H9 (cell line): ENCODE measurements around the gene NFASC. TPM values are rescaled to one million over a fixed set of nuclear protein-coding genes. Genes with fewer than 3 reads are reported as not detected.

Source experiments
- DNase-seq: peaks from one replicate; pipeline ENCODE4 v3.0.0-alpha.2; 2017
- H2AFZ ChIP-seq: one replicate; pipeline ENCODE4 v1.6.1; 2013; ENCODE audit warnings: mild to moderate bottlenecking, low read length, control low read depth, moderate library complexity
- H2AK5ac ChIP-seq: 2 replicates; pipeline ENCODE4 v1.6.1; 2013; ENCODE audit warnings: low read length, control low read depth, mixed read lengths; ENCODE audit not compliant: insufficient read length
- H2BK120ac ChIP-seq: one replicate; pipeline ENCODE4 v1.6.1; 2013; ENCODE audit warnings: low read depth, mild to moderate bottlenecking, low read length, control low read depth, inconsistent platforms; ENCODE audit not compliant: poor library complexity, severe bottlenecking
- H2BK12ac ChIP-seq: 2 replicates; pipeline ENCODE4 v1.6.1; 2013; ENCODE audit warnings: low read length, control low read depth, mixed read lengths, low read depth; ENCODE audit not compliant: insufficient read length
- H2BK15ac ChIP-seq: 2 replicates; pipeline ENCODE4 v1.6.1; 2013; ENCODE audit warnings: low read depth, low read length, control low read depth
- H2BK20ac ChIP-seq: one replicate; pipeline ENCODE4 v1.6.1; 2013; ENCODE audit warnings: low read depth, mild to moderate bottlenecking, low read length, control low read depth, inconsistent platforms; ENCODE audit not compliant: poor library complexity, severe bottlenecking
- H2BK5ac ChIP-seq: 2 replicates; pipeline ENCODE4 v1.6.1; 2013; ENCODE audit warnings: low read length, control low read depth, mixed read lengths; ENCODE audit not compliant: insufficient read length
- H3K14ac ChIP-seq: 2 replicates; pipeline ENCODE4 v1.6.1; 2013; ENCODE audit warnings: low read length, control low read depth; ENCODE audit not compliant: insufficient read depth
- H3K18ac ChIP-seq: 2 replicates; pipeline ENCODE4 v1.6.1; 2013; ENCODE audit warnings: low read depth, mild to moderate bottlenecking, mixed read lengths, low read length, control low read depth; ENCODE audit not compliant: insufficient read length
- H3K23ac ChIP-seq: 2 replicates; pipeline ENCODE4 v1.6.1; 2013; ENCODE audit warnings: low read length, control low read depth, mixed read lengths, low read depth; ENCODE audit not compliant: insufficient read length
- H3K23me2 ChIP-seq: 2 replicates; pipeline ENCODE4 v1.6.1; 2013; ENCODE audit warnings: low read depth, mild to moderate bottlenecking, mixed read lengths, low read length, control low read depth; ENCODE audit not compliant: insufficient read length, poor library complexity, severe bottlenecking
- H3K27ac ChIP-seq: 2 replicates; pipeline ENCODE4 v1.5.1; 2013; ENCODE audit warnings: low read length, control low read depth, mixed read lengths, low read depth; ENCODE audit not compliant: insufficient read length
- H3K27me3 ChIP-seq: 2 replicates; pipeline ENCODE4 v1.6.1; 2013; ENCODE audit warnings: low read length, control low read depth, inconsistent platforms; ENCODE audit not compliant: insufficient read depth
- H3K4ac ChIP-seq: 2 replicates; pipeline ENCODE4 v1.6.1; 2013; ENCODE audit warnings: low read depth, mild to moderate bottlenecking, control low read depth, inconsistent platforms, low read length, moderate library complexity
- H3K4me1 ChIP-seq: 2 replicates; pipeline ENCODE4 v1.6.1; 2013; ENCODE audit warnings: low read length, control low read depth, inconsistent platforms; ENCODE audit not compliant: insufficient read depth
- H3K4me2 ChIP-seq: 2 replicates; pipeline ENCODE4 v1.6.1; 2013; ENCODE audit warnings: low read length, control low read depth, mixed read lengths; ENCODE audit not compliant: insufficient read length, insufficient read depth
- H3K56ac ChIP-seq: 2 replicates; pipeline ENCODE4 v1.6.1; 2013; ENCODE audit warnings: low read depth, mild to moderate bottlenecking, mixed read lengths, low read length, control low read depth; ENCODE audit not compliant: insufficient read length
- H3K79me1 ChIP-seq: 2 replicates; pipeline ENCODE4 v1.6.1; 2013; ENCODE audit warnings: low read depth, mild to moderate bottlenecking, moderate library complexity, low read length, control low read depth, inconsistent platforms; ENCODE audit not compliant: insufficient read depth, poor library complexity, severe bottlenecking
- H3K79me2 ChIP-seq: 2 replicates; pipeline ENCODE4 v1.6.1; 2013; ENCODE audit warnings: low read length, control low read depth, inconsistent platforms; ENCODE audit not compliant: insufficient read depth
- H3K9ac ChIP-seq: 2 replicates; pipeline ENCODE4 v1.6.1; 2013; ENCODE audit warnings: low read length, control low read depth, mixed read lengths; ENCODE audit not compliant: insufficient read length; ENCODE audit errors: extremely low read depth
- H3K9me3 ChIP-seq: one replicate; pipeline ENCODE4 v1.6.1; 2013; ENCODE audit warnings: low read depth, low read length, inconsistent platforms; ENCODE audit not compliant: control insufficient read depth
- H3T11ph ChIP-seq: one replicate; pipeline ENCODE4 v1.6.1; 2013; ENCODE audit warnings: mild to moderate bottlenecking, low read length, control low read depth, inconsistent platforms
- H4K20me1 ChIP-seq: one replicate; pipeline ENCODE4 v1.6.1; 2013; ENCODE audit not compliant: control insufficient read depth, insufficient read length, insufficient read depth
- H4K5ac ChIP-seq: 2 replicates; pipeline ENCODE4 v1.6.1; 2013; ENCODE audit warnings: low read depth, mild to moderate bottlenecking, mixed read lengths, low read length, control low read depth; ENCODE audit not compliant: insufficient read length
- H4K8ac ChIP-seq: replicated peaks from 2 replicates; pipeline ENCODE4 v1.6.1; 2013; ENCODE audit warnings: low read length, control low read depth, mixed read lengths, low read depth; ENCODE audit not compliant: insufficient read length
- H4K91ac ChIP-seq: 2 replicates; pipeline ENCODE4 v1.6.1; 2013; ENCODE audit warnings: low read depth, mild to moderate bottlenecking, moderate library complexity, mixed read lengths, low read length, control low read depth; ENCODE audit not compliant: insufficient read length
- H3K27ac Mint-ChIP-seq, 3 experiments: 2 replicates in 2 of 3; 3 replicates in 1 of 3; pipeline ENCODE4 v1.8.0; 2020 to 2021; ENCODE audit warnings: mixed read lengths in 3 of 3, mild to moderate bottlenecking in 1 of 3, moderate library complexity in 1 of 3
- H3K27me3 Mint-ChIP-seq: 2 replicates; pipeline ENCODE4 v1.8.0; 2021; ENCODE audit warnings: low read depth, mild to moderate bottlenecking, moderate library complexity, mixed read lengths
- H3K36me3 Mint-ChIP-seq, 3 experiments: 2 replicates in 2 of 3; 3 replicates in 1 of 3; pipeline ENCODE4 v1.8.0; 2020 to 2021; ENCODE audit warnings: low read depth in 3 of 3, mixed read lengths in 3 of 3; ENCODE audit not compliant: insufficient read depth in 1 of 3
- H3K4me1 Mint-ChIP-seq, 2 experiments: 2 replicates each; pipeline ENCODE4 v1.8.0; 2020; ENCODE audit warnings: mixed read lengths in 2 of 2
- H3K4me3 Mint-ChIP-seq, 2 experiments: 2 replicates in 1 of 2; 3 replicates in 1 of 2; pipeline ENCODE4 v1.8.0; 2020 to 2021; ENCODE audit warnings: mild to moderate bottlenecking in 2 of 2, mixed read lengths in 2 of 2, moderate library complexity in 1 of 2
- H3K9me3 Mint-ChIP-seq, 2 experiments: 2 replicates in 1 of 2; 3 replicates in 1 of 2; pipeline ENCODE4 v1.8.0; 2020; ENCODE audit warnings: mild to moderate bottlenecking in 2 of 2, mixed read lengths in 2 of 2, moderate library complexity in 1 of 2
- CTCF ChIP-seq: fragments of 200-600 bp; sonication (generic); conservative IDR thresholded peaks from 3 replicates; pipeline ENCODE4 v1.8.0; 2021; ENCODE audit warnings: antibody characterized with exemption, mild to moderate bottlenecking
- WGBS: extraction: QIAGEN DNeasy Blood & Tissue Kit; methylation state at CpG from one replicate; pipeline ENCODE4 v1.1.7; 2013; ENCODE audit warnings: missing lambda C conversion rate, low lambda C conversion rate, mixed read lengths; ENCODE audit not compliant: insufficient read length; ENCODE audit errors: extremely low coverage; 5-methylcytosine and 5-hydroxymethylcytosine counted together
- total RNA-seq: library from RNA; stranded (reverse); gene quantifications from 2 replicates; pipeline ENCODE4 v1.2.1, GENCODE V29; 2021

NFASC gene
- total RNA-seq, 1 experiment from 2014 or later, result 5.0 TPM

DNA sequence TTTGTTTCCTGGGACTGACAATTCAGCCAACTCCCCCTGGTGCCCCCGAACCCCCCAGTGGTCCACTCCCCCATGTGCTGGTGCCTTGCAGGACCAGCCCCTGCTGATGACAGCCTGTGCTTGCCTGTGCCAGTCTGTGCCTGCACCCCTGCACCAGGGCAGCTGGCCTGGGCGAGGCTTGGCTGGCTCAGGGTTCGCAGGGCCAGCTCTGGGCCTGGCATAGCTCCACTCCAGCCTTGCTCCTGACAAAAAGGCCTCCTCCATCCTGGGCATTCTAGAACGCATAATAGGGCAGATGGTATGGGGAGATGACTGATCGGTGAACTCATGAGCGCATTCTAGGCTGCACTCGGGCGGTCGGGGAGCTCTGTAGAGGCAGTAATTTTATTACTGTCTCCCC is 177.7 kb downstream of the NFASC start:
- no peaks in the 10 kb centered on the region for H3K23me2 ChIP-seq
- no peak overlapping the region for H2AK5ac ChIP-seq
- no peak overlapping the region for H2AFZ ChIP-seq
- H3K4ac ChIP-seq, result no peak overlapping the region
- H3K4me1 ChIP-seq, result peaks cover 12% of the 10 kb centered on the region; the same call in 1 of the 2 replicates
- H2BK15ac ChIP-seq, result no peak overlapping the region
- H3T11ph ChIP-seq, result no peak overlapping the region
- H2BK20ac ChIP-seq, result no peak overlapping the region
- H3K9me3 ChIP-seq, result no peaks in the 10 kb centered on the region
- no peaks in the 10 kb centered on the region for H3K36me3 Mint-ChIP-seq
- no peak overlapping the region for H4K8ac ChIP-seq
- H2BK12ac ChIP-seq, result no peak overlapping the region
- peaks cover 44% of the 10 kb centered on the region for H3K27me3 Mint-ChIP-seq
- no peak overlapping the region for H3K18ac ChIP-seq
- H3K4me2 ChIP-seq, result no peak overlapping the region
- H3K23ac ChIP-seq, result no peak overlapping the region
- no peaks in the 10 kb centered on the region; a peak in 1 of 5 replicates for H3K9me3 Mint-ChIP-seq
- no peak overlapping the region for H3K4me3 Mint-ChIP-seq
- DNase-seq, result no peak
- no peak overlapping the region for H3K27ac Mint-ChIP-seq
- H4K20me1 ChIP-seq, result peaks cover 4% of the 10 kb centered on the region
- no peak overlapping the region for H2BK5ac ChIP-seq
- no peak overlapping the region for H2BK120ac ChIP-seq
- no peak overlapping the region for H3K9ac ChIP-seq
- H3K14ac ChIP-seq, result no peak overlapping the region
- WGBS, result no CpG with 5 or more reads among the region's 9 CpGs
- H3K27ac ChIP-seq, result no peak overlapping the region
- H4K91ac ChIP-seq, result no peak overlapping the region
- H3K79me2 ChIP-seq, result no peaks in the 10 kb centered on the region
- H3K4me1 Mint-ChIP-seq, result peaks cover 37 to 57% of the 10 kb centered on the region in 2 experiments
- H3K56ac ChIP-seq, result no peak overlapping the region
- no peak overlapping the region for H4K5ac ChIP-seq
- no peaks in the 10 kb centered on the region; the same call in 1 of the 2 replicates for H3K27me3 ChIP-seq
- TF ChIP-seq CTCF, result no peak
- H3K79me1 ChIP-seq, result no peaks in the 10 kb centered on the region
